Measurements from ENCODE around the gene SPANXB1.
"Not testable (repeated sequence)": the region's sequence is repeated elsewhere in the genome, so short reads cannot be mapped to it uniquely, and the experiment has no call there.

SPANXB1 gene

GRCh38 chrX:141002568-141002967 lies at the start of gene SPANXB1:
Gene SPANXB1, plus strand, starts transcription at chrX:141002594. Its CDS starts 100 bp downstream, at chrX:141002694.
- not testable (repeated sequence) for DNase-seq (ENCODE audit: low read depth, low spot score)

GRCh38 chrX:140967036-140967435 lies 35.4 kb upstream of the SPANXB1 start:
- no peak for DNase-seq (ENCODE audit: low read depth, low spot score)

GRCh38 chrX:140971099-140971795 lies 31.1 kb upstream of the SPANXB1 start:
- DNase-seq (ENCODE audit: low read depth, low spot score) = no peak

GRCh38 chrX:140975472-140975871 lies 26.9 kb upstream of the SPANXB1 start:
- DNase-seq (ENCODE audit: low read depth, low spot score) = no peak

GRCh38 chrX:140980271-140980670 lies 22.1 kb upstream of the SPANXB1 start:
- no peak for DNase-seq (ENCODE audit: low read depth, low spot score)

- no peak for DNase-seq (ENCODE audit: low read depth, low spot score)
Measured at GRCh38 chrX:140983730-140984129, 18.7 kb upstream of the SPANXB1 start.

- DNase-seq (ENCODE audit: low read depth, low spot score) = not testable (repeated sequence)
Measured at GRCh38 chrX:141005243-141005642, 2.8 kb downstream of the SPANXB1 start.

GRCh38 chrX:141044246-141044645 lies 41.9 kb downstream of the SPANXB1 start:
- DNase-seq (ENCODE audit: low read depth, low spot score) = not testable (repeated sequence)

- not testable (repeated sequence) for DNase-seq (ENCODE audit: low read depth, low spot score)
Measured at GRCh38 chrX:141049878-141050277, 47.5 kb downstream of the SPANXB1 start.

- DNase-seq (ENCODE audit: low read depth, low spot score) = not testable (repeated sequence)
Measured at GRCh38 chrX:141052098-141052497, 49.7 kb downstream of the SPANXB1 start.
